Measurements from ENCODE around the gene SLC6A12. TPM values are rescaled to one million over a fixed set of nuclear protein-coding genes. Genes with fewer than 3 reads are reported as not detected.

The SLC6A12 gene
- total RNA-seq, 4 donors from 2014 or later, result 0.13 TPM; not detected in 3

DNA sequence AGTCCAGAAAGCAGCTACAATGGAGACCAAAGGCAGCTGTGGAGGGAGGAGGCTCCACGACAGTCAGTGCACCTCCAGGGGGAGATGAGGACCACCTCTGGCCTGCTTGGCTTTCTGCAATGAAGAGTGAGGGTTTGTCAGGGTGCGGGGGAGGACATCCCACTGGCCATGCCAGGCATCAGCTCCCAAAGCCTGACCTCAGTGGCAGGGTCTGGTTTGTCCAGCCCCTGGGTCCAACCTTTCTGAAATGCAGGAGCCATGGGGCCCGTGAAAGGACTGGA, 35.2 kb downstream of the SLC6A12 start:
- no peak for DNase-seq

GRCh38 chr12:177980-178828, 35.8 kb downstream of the SLC6A12 start:
- H3K9me3 ChIP-seq, result no peaks in the 10 kb centered on the region
- no peak overlapping the region for H3K4me3 ChIP-seq
- no peak for DNase-seq
- no peak for TF ChIP-seq POLR2A (IDR thresholded peaks at IDR 0.05)
- TF ChIP-seq, protein P1, sequence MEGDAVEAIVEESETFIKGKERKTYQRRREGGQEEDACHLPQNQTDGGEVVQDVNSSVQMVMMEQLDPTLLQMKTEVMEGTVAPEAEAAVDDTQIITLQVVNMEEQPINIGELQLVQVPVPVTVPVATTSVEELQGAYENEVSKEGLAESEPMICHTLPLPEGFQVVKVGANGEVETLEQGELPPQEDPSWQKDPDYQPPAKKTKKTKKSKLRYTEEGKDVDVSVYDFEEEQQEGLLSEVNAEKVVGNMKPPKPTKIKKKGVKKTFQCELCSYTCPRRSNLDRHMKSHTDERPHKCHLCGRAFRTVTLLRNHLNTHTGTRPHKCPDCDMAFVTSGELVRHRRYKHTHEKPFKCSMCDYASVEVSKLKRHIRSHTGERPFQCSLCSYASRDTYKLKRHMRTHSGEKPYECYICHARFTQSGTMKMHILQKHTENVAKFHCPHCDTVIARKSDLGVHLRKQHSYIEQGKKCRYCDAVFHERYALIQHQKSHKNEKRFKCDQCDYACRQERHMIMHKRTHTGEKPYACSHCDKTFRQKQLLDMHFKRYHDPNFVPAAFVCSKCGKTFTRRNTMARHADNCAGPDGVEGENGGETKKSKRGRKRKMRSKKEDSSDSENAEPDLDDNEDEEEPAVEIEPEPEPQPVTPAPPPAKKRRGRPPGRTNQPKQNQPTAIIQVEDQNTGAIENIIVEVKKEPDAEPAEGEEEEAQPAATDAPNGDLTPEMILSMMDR (IDR thresholded peaks at IDR 0.05 in 4 of 5, conservative IDR thresholded peaks at IDR 0.05 in 1 of 5), result no peak
- peaks cover 29 to 41% of the 10 kb centered on the region in 2 donors for H3K4me1 ChIP-seq
- no peaks in the 10 kb centered on the region for H3K36me3 ChIP-seq
- in situ Hi-C loops (cut with MboI; ENCODE audit: low sequenced_read_pairs in 4 of 4) (no loop called here), intact Hi-C loops (cut with DNase I; ENCODE audit: low total_unique reads) (no loop called here)
- peak overlapping the region; percentile 54 to 71 (median 64) for H3K27ac ChIP-seq
- no peak for ATAC-seq
- H3K27me3 ChIP-seq, result no peaks in the 10 kb centered on the region

More for the DNA sequence above, 35.2 kb downstream of the SLC6A12 start:
- Histone ChIP-seq H3K4me3 (no peak overlapping the region), H3K4me1 (peaks cover 29 to 41% of the 10 kb centered on the region in 2 donors), H3K27ac (peak overlapping the region; percentile 42 to 71 (median 64)), H3K27me3 (peaks cover 0 to 4% (median 0%) of the 10 kb centered on the region in 3 donors), H3K9me3 (no peaks in the 10 kb centered on the region), H3K36me3 (no peaks in the 10 kb centered on the region)
- no peak for ATAC-seq
- TF ChIP-seq, protein P1 (IDR thresholded peaks at IDR 0.05 in 4 of 5, conservative IDR thresholded peaks at IDR 0.05 in 1 of 5), result no peak
- TF ChIP-seq POLR2A (IDR thresholded peaks at IDR 0.05), result no peak
- intact Hi-C loops (cut with DNase I; ENCODE audit: low total_unique reads) (no loop called here), in situ Hi-C loops (cut with MboI; ENCODE audit: low sequenced_read_pairs in 4 of 4) (no loop called here)

DNA sequence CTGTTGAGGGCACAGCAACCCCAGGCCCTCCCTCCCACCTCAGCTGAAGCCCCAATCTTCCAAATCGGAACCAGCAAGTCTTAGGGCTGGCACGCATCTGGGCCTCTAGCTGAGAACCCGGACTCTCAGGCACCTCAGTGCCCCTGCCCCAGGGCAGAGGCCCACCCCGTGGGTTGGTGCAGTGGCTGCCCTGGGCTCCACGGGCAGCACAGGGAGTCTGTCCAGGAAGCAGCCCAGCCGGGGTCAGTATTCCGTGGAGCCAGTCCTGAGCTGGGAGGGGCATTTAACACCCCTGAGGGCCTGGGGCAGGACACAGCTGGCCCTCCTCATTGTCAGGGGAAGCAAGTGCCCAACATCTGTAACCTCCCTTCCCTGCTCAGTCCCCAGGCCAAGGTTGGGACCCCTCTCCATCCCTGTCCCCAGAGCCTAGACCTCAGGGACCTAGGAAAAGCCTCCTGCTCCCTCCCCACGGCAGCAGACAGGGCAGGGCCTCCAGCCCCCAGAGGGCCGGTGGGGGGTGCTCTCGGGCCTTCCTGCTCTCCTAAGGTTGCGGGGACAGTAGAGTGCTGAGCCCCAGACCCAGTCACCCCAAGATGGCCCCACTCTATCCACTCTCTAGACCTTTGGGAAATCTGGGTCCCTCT, 36.5 kb downstream of the SLC6A12 start:
- no peak overlapping the region for H3K4me3 ChIP-seq
- H3K27me3 ChIP-seq, result no peaks in the 10 kb centered on the region
- no peaks in the 10 kb centered on the region for H3K9me3 ChIP-seq
- no peak for ATAC-seq
- TF ChIP-seq, protein P1 (IDR thresholded peaks at IDR 0.05 in 4 of 5, conservative IDR thresholded peaks at IDR 0.05 in 1 of 5), result no peak
- TF ChIP-seq POLR2A (IDR thresholded peaks at IDR 0.05), result no peak
- peaks cover 31 to 46% of the 10 kb centered on the region in 2 donors for H3K4me1 ChIP-seq
- no peak for DNase-seq
- H3K27ac ChIP-seq, result peak overlapping the region; percentile 54 to 71 (median 58)
- in situ Hi-C loops (cut with MboI; ENCODE audit: low sequenced_read_pairs in 4 of 4), result no loop called here
- intact Hi-C loops (cut with DNase I; ENCODE audit: low total_unique reads), result no loop called here
- no peaks in the 10 kb centered on the region for H3K36me3 ChIP-seq

GRCh38 chr12:176321-177181, 37.4 kb downstream of the SLC6A12 start:
- intact Hi-C loops (cut with DNase I; ENCODE audit: low total_unique reads), result no loop called here
- H3K4me1 ChIP-seq, result peaks cover 34 to 49% of the 10 kb centered on the region in 2 donors
- H3K9me3 ChIP-seq, result no peaks in the 10 kb centered on the region
- H3K36me3 ChIP-seq, result no peaks in the 10 kb centered on the region
- peak overlapping the region; percentile 54 to 71 (median 58) for H3K27ac ChIP-seq
- no peak for DNase-seq
- H3K27me3 ChIP-seq, result no peaks in the 10 kb centered on the region
- ATAC-seq, result peak; percentile 46 to 50
- TF ChIP-seq, protein P1 (IDR thresholded peaks at IDR 0.05 in 4 of 5, conservative IDR thresholded peaks at IDR 0.05 in 1 of 5), result no peak
- TF ChIP-seq POLR2A (IDR thresholded peaks at IDR 0.05), result no peak
- in situ Hi-C loops (cut with MboI; ENCODE audit: low sequenced_read_pairs in 4 of 4), result no loop called here
- no peak overlapping the region for H3K4me3 ChIP-seq

Measured in gastrocnemius medialis (tissue), 4 donors.